ENCODE measurements around the gene EWSR1. TPM values are rescaled to one million over a fixed set of nuclear protein-coding genes. Genes with fewer than 3 reads are reported as not detected.

The EWSR1 gene
- total and polyA plus RNA-seq, 9 donors, result 111 to 207 (median 177) TPM

DNA sequence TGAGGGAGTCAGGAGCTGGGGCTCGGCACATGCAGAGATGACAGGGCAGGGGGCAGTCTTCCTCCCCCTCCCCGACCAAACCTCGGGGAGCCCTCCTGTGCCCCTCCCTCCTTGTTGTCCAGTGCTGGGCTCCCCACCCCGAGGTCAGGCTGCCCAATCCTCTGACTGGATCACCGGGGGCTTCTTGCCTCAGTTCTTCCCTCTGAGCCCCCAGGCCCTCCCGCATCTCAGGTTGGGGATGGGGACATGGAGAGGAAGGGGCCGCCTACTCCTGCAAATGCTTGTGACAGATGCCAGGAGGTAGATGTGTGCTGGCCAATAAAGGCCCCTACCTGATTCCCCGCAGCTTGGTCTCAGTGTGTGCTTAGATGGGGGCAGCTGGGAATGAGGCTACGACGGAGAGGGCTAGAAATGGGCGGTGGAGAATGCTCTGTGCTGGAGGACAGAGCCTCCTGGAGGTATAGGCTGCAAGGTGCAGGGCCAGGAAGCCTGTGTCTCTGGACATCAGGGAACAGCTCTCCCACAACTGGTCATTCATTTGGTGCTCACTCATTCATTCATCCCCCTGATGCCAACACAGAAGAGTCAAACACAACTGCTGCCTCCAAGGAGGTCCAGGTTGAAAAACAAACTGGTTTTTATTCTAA, 8.7 kb upstream of the EWSR1 start:
- Histone ChIP-seq H3K27ac (ENCODE audit: low read length) (no peak overlapping the region), H3K36me3 (ENCODE audit: control insufficient read depth, insufficient read depth, low read length) (peaks cover 40% of the 10 kb centered on the region), H3K9me3 (replicated peaks; ENCODE audit: control insufficient read depth, low read depth, low read length) (no peaks in the 10 kb centered on the region), H3K4me3 (ENCODE audit: low read length) (no peak overlapping the region), H3K4me1 (ENCODE audit: control insufficient read depth, insufficient read depth, low read length) (no peaks in the 10 kb centered on the region), H3K27me3 (ENCODE audit: control insufficient read depth, insufficient read depth, low read length) (no peaks in the 10 kb centered on the region)
- DNase-seq, result no peak
- WGBS (ENCODE audit: insufficient coverage), result 58% methylated on average over 5 of the region's 11 CpGs

DNA sequence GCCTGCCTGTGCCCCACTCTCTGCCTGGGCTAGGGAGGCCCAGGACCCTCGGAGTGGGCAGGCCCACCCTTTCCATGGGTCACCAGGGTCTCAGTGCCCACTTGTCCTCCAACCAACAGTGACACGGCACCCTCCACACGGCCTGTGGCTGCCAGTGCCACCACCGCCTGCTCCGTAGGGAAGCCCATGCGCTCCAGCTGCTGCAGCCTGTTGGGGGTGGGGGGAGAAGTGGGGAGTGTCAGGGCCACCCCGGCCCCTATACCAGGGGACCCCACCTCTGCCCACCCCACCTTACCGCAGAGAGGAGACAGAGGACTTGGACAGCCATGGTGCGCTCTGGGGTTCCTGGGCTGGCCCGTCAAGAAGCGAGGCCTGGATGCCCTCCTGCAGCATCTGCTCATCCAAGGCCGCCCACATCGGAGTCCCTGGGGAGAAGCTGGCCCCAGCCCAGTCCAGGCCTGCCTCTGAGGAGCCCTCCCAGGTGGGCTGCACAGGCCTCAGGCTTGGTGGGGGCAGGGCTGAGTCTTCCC, 8.0 kb upstream of the EWSR1 start:
- 77% methylated on average over 7 of the region's 13 CpGs for WGBS (ENCODE audit: insufficient coverage)

DNA sequence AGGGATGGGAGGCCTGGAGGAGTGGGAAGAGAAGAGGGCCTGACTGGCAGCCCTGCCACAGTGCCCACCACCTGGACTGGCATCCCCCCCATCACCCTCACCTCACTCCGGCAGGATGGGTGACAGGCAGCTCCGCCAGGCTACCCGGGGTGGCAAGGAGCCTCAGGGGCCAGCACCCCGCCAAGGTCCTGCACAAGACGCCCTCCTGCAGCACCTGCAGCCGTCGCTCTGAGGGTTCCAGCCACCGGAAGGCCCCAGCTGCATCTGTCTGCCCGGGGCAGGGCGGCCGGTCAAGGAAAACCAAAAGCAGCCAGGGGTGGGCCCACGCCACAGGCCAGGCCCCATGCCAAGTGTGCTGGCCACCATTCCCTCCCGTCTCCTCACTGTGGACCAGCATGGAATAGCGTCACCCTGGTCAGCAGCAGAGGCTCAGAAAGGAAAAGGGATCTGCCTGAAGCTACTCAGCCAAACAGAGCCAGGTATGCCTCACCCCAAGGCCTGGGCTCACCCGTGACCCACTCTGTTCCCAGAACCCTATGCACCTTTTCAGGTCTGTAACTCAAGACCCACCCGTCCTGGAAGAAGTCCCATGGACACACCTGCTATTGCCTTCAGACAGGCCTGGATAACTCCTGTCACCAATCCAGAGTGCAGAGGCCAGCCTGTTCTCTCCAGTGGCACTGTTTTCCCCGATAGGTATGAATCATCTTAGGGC, 7.3 kb upstream of the EWSR1 start:
- no peaks in the 10 kb centered on the region for H3K9me3 ChIP-seq (replicated peaks; ENCODE audit: control insufficient read depth, low read depth, low read length)
- WGBS (ENCODE audit: insufficient coverage), result 83% methylated on average over 17 of the region's 17 CpGs
- H3K36me3 ChIP-seq (ENCODE audit: control insufficient read depth, insufficient read depth, low read length), result peaks cover 50% of the 10 kb centered on the region
- no peaks in the 10 kb centered on the region for H3K27me3 ChIP-seq (ENCODE audit: control insufficient read depth, insufficient read depth, low read length)
- H3K27ac ChIP-seq (ENCODE audit: low read length), result no peak overlapping the region
- no peak for DNase-seq
- no peaks in the 10 kb centered on the region for H3K4me1 ChIP-seq (ENCODE audit: control insufficient read depth, insufficient read depth, low read length)
- no peak overlapping the region for H3K4me3 ChIP-seq (ENCODE audit: low read length)

More for the DNA sequence above, 8.0 kb upstream of the EWSR1 start:
- Histone ChIP-seq H3K27me3 (ENCODE audit: control insufficient read depth, insufficient read depth, low read length) (no peaks in the 10 kb centered on the region), H3K36me3 (ENCODE audit: control insufficient read depth, insufficient read depth, low read length) (peaks cover 43% of the 10 kb centered on the region), H3K4me3 (ENCODE audit: low read length) (no peak overlapping the region), H3K4me1 (ENCODE audit: control insufficient read depth, insufficient read depth, low read length) (no peaks in the 10 kb centered on the region), H3K9me3 (replicated peaks; ENCODE audit: control insufficient read depth, low read depth, low read length) (no peaks in the 10 kb centered on the region), H3K27ac (ENCODE audit: low read length) (no peak overlapping the region)
- no peak for DNase-seq

DNA sequence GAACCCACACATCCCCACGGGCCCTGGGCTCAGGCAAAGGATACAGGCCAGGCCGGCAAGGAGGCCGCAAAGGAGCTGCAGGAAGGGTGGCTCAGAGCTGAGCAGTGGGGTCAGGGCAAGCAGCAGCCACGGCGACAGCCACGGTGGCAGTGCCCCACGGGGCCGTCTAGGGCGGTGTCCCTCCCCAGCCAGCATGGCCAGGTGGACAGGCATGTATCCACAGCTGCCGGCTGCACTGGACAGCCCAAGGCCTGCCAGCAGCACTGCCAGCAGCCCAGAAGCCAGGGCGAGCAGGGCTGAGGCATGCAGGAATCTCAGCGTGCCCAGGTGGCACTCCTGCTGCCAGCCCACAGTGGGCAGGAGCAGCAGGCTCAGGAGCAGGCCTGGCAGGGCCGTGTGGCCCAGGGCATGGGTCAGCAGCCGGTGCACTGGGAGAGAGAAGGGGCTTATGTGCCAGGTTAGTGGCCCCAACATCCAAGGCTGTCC, 4.2 kb upstream of the EWSR1 start:
- 75% methylated on average over 14 of the region's 14 CpGs for whole genome bisulfite sequencing (ENCODE audit: insufficient coverage)
- Histone ChIP-seq H3K4me3 (ENCODE audit: low read length) (no peak overlapping the region), H3K9me3 (replicated peaks; ENCODE audit: control insufficient read depth, low read depth, low read length) (no peaks in the 10 kb centered on the region), H3K4me1 (ENCODE audit: control insufficient read depth, insufficient read depth, low read length) (peaks cover 14% of the 10 kb centered on the region), H3K27me3 (ENCODE audit: control insufficient read depth, insufficient read depth, low read length) (no peaks in the 10 kb centered on the region), H3K36me3 (ENCODE audit: control insufficient read depth, insufficient read depth, low read length) (peaks cover 46% of the 10 kb centered on the region), H3K27ac (ENCODE audit: low read length) (no peak overlapping the region)
- DNase-seq, result no peak

DNA sequence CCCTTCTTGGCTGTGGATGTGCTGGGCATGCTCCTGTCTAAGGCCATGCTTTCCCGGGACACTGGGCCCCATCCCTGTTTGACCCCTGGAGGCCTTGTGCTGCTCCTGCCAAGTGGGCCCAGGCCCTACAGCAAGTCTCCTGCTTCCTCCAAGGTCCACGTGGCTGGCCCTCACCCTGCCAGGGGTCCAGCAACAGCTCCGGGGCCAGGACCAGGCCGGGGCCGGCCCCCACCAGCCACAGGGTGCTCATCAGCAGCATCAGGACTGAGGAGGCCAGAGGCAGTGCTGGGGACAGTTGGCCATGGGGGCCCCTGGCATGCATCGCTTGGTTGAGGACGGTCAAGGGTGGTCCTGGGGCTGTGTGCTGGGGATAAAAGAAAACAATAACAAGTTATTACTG, 2.8 kb upstream of the EWSR1 start:
- Histone ChIP-seq H3K9me3 (replicated peaks; ENCODE audit: control insufficient read depth, low read depth, low read length) (no peaks in the 10 kb centered on the region), H3K27ac (ENCODE audit: low read length) (no peak overlapping the region), H3K4me1 (ENCODE audit: control insufficient read depth, insufficient read depth, low read length) (peaks cover 27% of the 10 kb centered on the region), H3K36me3 (ENCODE audit: control insufficient read depth, insufficient read depth, low read length) (peaks cover 35% of the 10 kb centered on the region), H3K4me3 (ENCODE audit: low read length) (no peak overlapping the region), H3K27me3 (ENCODE audit: control insufficient read depth, insufficient read depth, low read length) (no peaks in the 10 kb centered on the region)
- 70% methylated on average over 5 of the region's 7 CpGs for WGBS (ENCODE audit: insufficient coverage)
- no peak for DNase-seq

DNA sequence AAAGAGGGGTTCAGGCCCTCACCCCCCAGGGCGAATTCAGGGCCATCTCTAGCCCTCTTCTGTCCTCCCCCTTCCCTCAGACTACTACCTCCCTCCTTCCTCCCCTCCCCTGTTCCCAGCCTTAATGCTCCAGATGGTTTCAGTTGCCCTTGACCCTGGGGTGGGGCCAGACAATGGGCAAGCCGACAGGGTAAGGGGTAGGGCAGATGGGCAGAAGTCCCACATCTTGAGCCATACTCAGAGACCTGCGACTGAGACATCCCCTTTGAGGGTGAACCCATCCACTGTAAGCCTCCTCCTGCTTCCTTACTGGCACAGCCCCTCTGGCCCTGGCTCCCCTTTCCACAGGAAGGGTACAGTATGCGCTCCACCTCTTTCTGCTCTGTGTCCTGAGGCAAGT, 2.1 kb upstream of the EWSR1 start:
- Histone ChIP-seq H3K4me1 (ENCODE audit: control insufficient read depth, insufficient read depth, low read length) (peaks cover 27% of the 10 kb centered on the region), H3K27me3 (ENCODE audit: control insufficient read depth, insufficient read depth, low read length) (no peaks in the 10 kb centered on the region), H3K9me3 (replicated peaks; ENCODE audit: control insufficient read depth, low read depth, low read length) (no peaks in the 10 kb centered on the region), H3K36me3 (ENCODE audit: control insufficient read depth, insufficient read depth, low read length) (peaks cover 31% of the 10 kb centered on the region), H3K27ac (ENCODE audit: low read length) (no peak overlapping the region), H3K4me3 (ENCODE audit: low read length) (no peak overlapping the region)
- 48% methylated on average over 4 of the region's 4 CpGs for WGBS (ENCODE audit: insufficient coverage)
- no peak for DNase-seq

DNA sequence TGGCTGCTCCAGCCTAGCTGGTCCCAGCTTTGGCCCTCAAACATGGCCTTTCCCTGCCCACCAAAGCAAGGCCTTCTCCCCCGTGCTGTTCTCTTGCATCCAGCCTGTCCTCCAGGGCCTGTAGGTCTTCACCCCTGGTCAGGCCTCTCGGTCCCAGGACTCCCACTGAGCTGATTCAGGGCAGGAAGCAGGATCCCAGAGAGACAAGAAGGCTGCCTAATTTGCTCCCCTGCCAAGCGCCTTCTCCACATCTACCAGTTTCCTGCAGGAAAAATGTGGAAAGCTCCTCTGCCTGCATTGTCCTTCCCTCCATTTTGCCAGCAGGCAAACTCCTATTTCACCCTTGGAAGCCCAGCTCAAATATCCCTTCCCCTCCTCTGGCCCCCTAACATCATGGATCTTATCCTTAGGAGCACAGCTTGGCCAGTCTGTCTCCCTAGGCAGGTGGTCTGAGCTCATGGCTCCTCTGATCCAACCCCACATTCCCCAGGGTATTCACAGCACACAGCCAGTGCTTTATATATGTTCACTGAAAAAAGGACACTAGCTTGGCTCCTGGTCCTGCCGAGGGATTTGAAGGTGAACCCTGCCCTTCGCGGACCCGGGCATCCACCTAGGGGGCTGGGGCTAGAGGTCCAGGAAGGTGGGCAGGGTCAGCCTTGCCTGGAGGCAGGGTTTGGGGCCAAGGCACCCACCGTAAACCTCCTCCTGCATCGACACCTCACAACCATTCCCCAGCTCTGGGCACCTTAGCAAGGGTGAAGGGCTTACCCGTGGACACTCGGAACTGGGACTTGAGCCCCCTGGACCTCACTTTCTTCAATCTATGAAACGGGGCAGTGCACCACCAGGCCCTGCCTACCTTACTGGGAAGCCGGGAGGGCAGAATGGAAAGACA, 1.3 kb upstream of the EWSR1 start:
- WGBS (ENCODE audit: insufficient coverage), result 29% methylated on average over 8 of the region's 13 CpGs
- H3K27me3 ChIP-seq (ENCODE audit: control insufficient read depth, insufficient read depth, low read length), result no peaks in the 10 kb centered on the region
- H3K4me1 ChIP-seq (ENCODE audit: control insufficient read depth, insufficient read depth, low read length), result peaks cover 27% of the 10 kb centered on the region
- DNase-seq, result no peak
- H3K9me3 ChIP-seq (replicated peaks; ENCODE audit: control insufficient read depth, low read depth, low read length), result no peaks in the 10 kb centered on the region
- peak overlapping the region; percentile 98 for H3K27ac ChIP-seq (ENCODE audit: low read length)
- peak overlapping the region; percentile 81 for H3K4me3 ChIP-seq (ENCODE audit: low read length)
- peaks cover 33% of the 10 kb centered on the region for H3K36me3 ChIP-seq (ENCODE audit: control insufficient read depth, insufficient read depth, low read length)

DNA sequence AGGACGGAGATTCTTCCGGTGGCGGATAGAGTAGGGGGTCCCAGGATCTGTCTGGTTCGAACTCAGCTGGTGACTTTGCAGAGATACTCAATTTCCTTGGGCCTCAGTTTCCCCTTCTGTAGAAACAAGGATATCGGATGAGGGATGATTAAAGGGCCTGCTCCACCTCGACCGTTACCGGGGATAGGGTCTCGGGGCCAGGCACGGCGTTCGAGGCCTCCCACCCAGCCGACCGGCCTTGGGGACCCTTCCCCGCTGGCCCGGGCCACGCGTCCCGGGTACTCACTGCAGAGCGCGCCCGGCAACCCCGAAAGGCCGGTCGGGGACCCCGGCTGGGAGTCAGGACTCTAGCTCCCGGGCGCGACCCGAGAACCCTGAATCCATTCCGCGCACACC, 608 bp upstream of the EWSR1 start:
- WGBS (ENCODE audit: insufficient coverage), result under 1% methylated on average over 30 of the region's 32 CpGs
- Histone ChIP-seq H3K4me1 (ENCODE audit: control insufficient read depth, insufficient read depth, low read length) (peaks cover 27% of the 10 kb centered on the region), H3K4me3 (ENCODE audit: low read length) (peak overlapping the region; percentile 81), H3K27me3 (ENCODE audit: control insufficient read depth, insufficient read depth, low read length) (no peaks in the 10 kb centered on the region), H3K9me3 (replicated peaks; ENCODE audit: control insufficient read depth, low read depth, low read length) (no peaks in the 10 kb centered on the region), H3K27ac (ENCODE audit: low read length) (peak overlapping the region; percentile 98), H3K36me3 (ENCODE audit: control insufficient read depth, insufficient read depth, low read length) (peaks cover 36% of the 10 kb centered on the region)
- no peak for DNase-seq

DNA sequence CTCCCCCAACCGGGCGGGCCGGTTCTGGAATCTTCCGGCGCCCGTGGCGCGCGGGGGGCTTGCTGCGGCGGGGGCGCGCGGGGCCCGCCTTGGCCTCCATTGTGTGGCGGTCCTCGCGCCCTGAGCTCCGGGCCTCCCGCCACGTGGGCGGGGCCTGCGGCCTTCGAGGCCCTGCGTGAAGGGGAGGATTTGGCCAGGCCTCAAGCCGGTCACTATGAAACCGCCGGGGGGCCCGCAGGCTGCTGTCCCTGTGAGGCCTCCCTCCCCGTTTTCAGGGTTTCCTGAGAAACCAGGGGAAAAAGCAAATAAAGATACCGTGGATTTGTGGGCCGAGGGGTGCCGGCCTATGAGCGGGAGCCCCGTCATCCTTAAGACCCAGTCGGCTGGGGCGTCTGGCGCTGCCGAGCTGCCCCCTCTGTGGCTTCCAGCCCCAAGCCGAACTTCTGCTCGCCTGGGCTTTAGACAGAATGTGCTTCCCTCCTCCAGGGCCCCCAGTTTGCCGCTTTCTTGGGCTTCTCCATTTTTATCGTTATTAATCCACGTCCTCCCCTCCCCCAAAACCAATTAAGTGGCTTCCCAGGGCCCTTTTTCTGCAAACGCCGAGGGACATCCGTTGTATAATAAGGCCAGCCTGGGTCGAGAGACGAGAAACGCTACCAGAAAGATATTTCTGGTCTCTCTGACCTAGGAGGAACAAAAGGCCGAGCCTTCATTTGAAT, 602 bp downstream of the EWSR1 start:
- H3K27ac ChIP-seq (ENCODE audit: low read length), result peak overlapping the region; percentile 98
- H3K9me3 ChIP-seq (replicated peaks; ENCODE audit: control insufficient read depth, low read depth, low read length), result no peaks in the 10 kb centered on the region
- no peaks in the 10 kb centered on the region for H3K27me3 ChIP-seq (ENCODE audit: control insufficient read depth, insufficient read depth, low read length)
- peak; percentile 92 for DNase-seq
- peaks cover 41% of the 10 kb centered on the region for H3K36me3 ChIP-seq (ENCODE audit: control insufficient read depth, insufficient read depth, low read length)
- peaks cover 27% of the 10 kb centered on the region for H3K4me1 ChIP-seq (ENCODE audit: control insufficient read depth, insufficient read depth, low read length)
- H3K4me3 ChIP-seq (ENCODE audit: low read length), result peak overlapping the region; percentile 81
- under 1% methylated on average over 44 of the region's 51 CpGs for WGBS (ENCODE audit: insufficient coverage)

All from muscle of leg (tissue), 11 donors.